Smooth muscle cell (in vitro differentiated cells): Measurements from ENCODE around the gene DDX6. TPM values are rescaled to one million over a fixed set of nuclear protein-coding genes. Genes with fewer than 3 reads are reported as not detected.
"Not testable (repeated sequence)": the region's sequence is repeated elsewhere in the genome, so short reads cannot be mapped to it uniquely, and the experiment has no call there.

ENCODE experiments used
- DNase-seq: peaks from one replicate; lab custom pipeline; 2025; ENCODE audit not compliant: unreplicated experiment; lab: John Stamatoyannopoulos, UW
- H2AFZ ChIP-seq: fragments of 200-600 bp; sonication (generic); 2 replicates; pipeline ENCODE4 v1.6.0; 2016; ENCODE audit warnings: antibody characterized with exemption, low read depth, mild to moderate bottlenecking
- H3F3A ChIP-seq: fragments of 200-600 bp; sonication (generic); 2 replicates; pipeline ENCODE4 v1.6.0; 2017; ENCODE audit warnings: antibody characterized with exemption, low read depth
- H3K27ac ChIP-seq: fragments of 200-600 bp; sonication (generic); 2 replicates; pipeline ENCODE4 v1.5.1; 2016; ENCODE audit warnings: low read depth, mild to moderate bottlenecking
- H3K27me3 ChIP-seq: fragments of 200-600 bp; sonication (generic); 2 replicates; pipeline ENCODE4 v1.6.1; 2016; ENCODE audit warnings: low read depth, mild to moderate bottlenecking
- H3K36me3 ChIP-seq: fragments of 200-600 bp; sonication (generic); 2 replicates; pipeline ENCODE4 v1.5.1; 2016; ENCODE audit warnings: low read depth
- H3K4me1 ChIP-seq: fragments of 200-600 bp; sonication (generic); 2 replicates; pipeline ENCODE4 v1.5.1; 2016; ENCODE audit warnings: low read depth
- H3K4me2 ChIP-seq: fragments of 200-600 bp; sonication (generic); 2 replicates; pipeline ENCODE4 v1.6.0; 2016; ENCODE audit warnings: mild to moderate bottlenecking
- H3K4me3 ChIP-seq: fragments of 200-600 bp; sonication (generic); 2 replicates; pipeline ENCODE4 v1.5.1; 2016; ENCODE audit warnings: mild to moderate bottlenecking
- H3K79me2 ChIP-seq: fragments of 200-600 bp; sonication (generic); 2 replicates; pipeline ENCODE4 v1.6.0; 2016; ENCODE audit warnings: low read depth, mild to moderate bottlenecking
- H3K9ac ChIP-seq: fragments of 200-600 bp; sonication (generic); 2 replicates; pipeline ENCODE4 v1.6.0; 2016; ENCODE audit warnings: low read depth
- H3K9me3 ChIP-seq: fragments of 200-600 bp; sonication (generic); replicated peaks from 2 replicates; pipeline ENCODE4 v1.5.1; 2016; ENCODE audit warnings: low read depth
- H4K20me1 ChIP-seq: fragments of 200-600 bp; sonication (generic); 2 replicates; pipeline ENCODE4 v1.6.0; 2016; ENCODE audit warnings: low read depth
- WGBS: methylation state at CpG from one replicate; pipeline ENCODE4 v1.1.7; 2016; ENCODE audit warnings: low lambda C conversion rate; 5-methylcytosine and 5-hydroxymethylcytosine counted together
- polyA plus RNA-seq: library from polyadenylated mRNA; unstranded; fragments of >200 nt; fragmentation: Nextera tagmentation; extraction: Ambion mirVana; gene quantifications from 2 replicates; pipeline ENCODE4 v1.2.1, GENCODE V29; 2016
- total RNA-seq: library from RNA; depleted of rRNA; stranded (reverse); fragments of >200 nt; gene quantifications from 2 replicates; pipeline ENCODE4 v1.2.3, GENCODE V29; 2014
- TF ChIP-seq, protein P1 (sequence below): fragments of 200-600 bp; sonication (generic); IDR thresholded peaks from 2 replicates; pipeline ENCODE4 v1.5.1; 2017; ENCODE audit warnings: borderline replicate concordance, mild to moderate bottlenecking, antibody characterized with exemption; ENCODE audit not compliant: insufficient read depth, poor library complexity, severe bottlenecking

The DDX6 gene
- total and polyA plus RNA-seq, 2 experiments from 2014 or later: 17.9 to 187 TPM

DNA sequence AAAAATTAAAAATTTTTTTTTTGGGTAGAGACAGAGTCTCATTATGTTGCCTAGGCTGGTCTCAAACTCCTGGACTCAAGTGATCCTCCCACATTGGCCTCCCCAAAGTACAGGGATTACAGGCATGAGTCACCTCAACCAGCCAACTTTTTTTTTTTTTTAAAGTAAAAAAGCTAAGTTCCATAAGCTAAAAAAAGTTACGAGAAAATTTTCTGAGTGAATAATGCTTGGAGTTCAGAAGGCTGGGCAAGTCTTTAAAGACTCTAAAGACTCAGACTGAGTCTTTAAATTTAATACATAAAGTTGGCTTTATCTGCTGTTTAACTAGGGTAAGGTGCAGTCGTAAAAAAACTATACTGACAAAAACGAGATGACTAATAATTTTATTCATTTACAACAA is 5.6 kb downstream of the DDX6 start:
- Histone ChIP-seq H3K27me3 (no peaks in the 10 kb centered on the region), H3F3A (peaks cover 7% of the 10 kb centered on the region), H3K9me3 (no peaks in the 10 kb centered on the region), H3K4me1 (peaks cover 8% of the 10 kb centered on the region), H3K36me3 (peaks cover 5% of the 10 kb centered on the region), H3K4me2 (peak overlapping the region; percentile 56), H2AFZ (no peak overlapping the region), H4K20me1 (peaks cover 99% of the 10 kb centered on the region), H3K4me3 (no peak overlapping the region), H3K27ac (peak overlapping the region; percentile 65), H3K79me2 (peaks cover 100% of the 10 kb centered on the region), H3K9ac (no peak overlapping the region)
- WGBS: 46% methylated on average over 3 of the region's 3 CpGs
- DNase-seq: no peak
- TF ChIP-seq, protein P1, sequence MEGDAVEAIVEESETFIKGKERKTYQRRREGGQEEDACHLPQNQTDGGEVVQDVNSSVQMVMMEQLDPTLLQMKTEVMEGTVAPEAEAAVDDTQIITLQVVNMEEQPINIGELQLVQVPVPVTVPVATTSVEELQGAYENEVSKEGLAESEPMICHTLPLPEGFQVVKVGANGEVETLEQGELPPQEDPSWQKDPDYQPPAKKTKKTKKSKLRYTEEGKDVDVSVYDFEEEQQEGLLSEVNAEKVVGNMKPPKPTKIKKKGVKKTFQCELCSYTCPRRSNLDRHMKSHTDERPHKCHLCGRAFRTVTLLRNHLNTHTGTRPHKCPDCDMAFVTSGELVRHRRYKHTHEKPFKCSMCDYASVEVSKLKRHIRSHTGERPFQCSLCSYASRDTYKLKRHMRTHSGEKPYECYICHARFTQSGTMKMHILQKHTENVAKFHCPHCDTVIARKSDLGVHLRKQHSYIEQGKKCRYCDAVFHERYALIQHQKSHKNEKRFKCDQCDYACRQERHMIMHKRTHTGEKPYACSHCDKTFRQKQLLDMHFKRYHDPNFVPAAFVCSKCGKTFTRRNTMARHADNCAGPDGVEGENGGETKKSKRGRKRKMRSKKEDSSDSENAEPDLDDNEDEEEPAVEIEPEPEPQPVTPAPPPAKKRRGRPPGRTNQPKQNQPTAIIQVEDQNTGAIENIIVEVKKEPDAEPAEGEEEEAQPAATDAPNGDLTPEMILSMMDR: no peak

DNA sequence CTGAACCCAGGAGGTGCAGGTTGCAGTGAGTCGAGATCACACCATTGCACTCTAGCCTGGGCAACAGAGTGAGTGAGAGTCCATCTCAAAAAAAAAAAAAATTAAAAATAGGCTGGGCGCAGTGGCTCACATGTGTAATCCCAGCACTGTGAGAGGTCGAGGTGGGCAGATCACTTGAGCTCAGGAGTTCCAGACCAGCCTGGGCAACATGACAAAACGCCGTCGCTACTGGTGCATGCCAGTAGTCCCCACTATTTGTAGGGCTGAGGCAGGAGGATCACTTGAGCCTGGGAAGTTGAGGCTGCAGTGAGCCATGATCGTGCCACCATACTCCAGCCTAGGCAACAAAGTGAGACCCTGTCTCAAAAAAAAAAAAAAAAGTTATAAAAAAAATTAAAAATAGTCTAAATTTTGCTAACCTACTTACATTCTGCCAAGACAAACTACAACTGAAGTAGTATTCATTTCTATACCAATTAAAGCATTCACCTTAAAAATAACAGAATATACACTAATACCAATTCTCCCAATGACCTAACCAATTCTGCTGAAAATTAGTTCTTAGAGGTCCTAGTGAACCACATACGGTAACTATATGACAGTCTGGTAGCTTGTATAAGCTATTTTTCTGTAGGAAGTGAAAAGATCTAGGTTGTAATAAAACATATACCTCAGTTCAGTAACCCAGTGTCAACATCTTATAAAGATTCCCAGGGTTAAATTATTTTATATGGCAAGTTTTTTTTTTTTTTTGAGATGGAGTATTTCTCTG is 7.1 kb downstream of the DDX6 start:
- no peak for DNase-seq
- H3K36me3 ChIP-seq: peaks cover 5% of the 10 kb centered on the region
- peaks cover 7% of the 10 kb centered on the region for H3F3A ChIP-seq

DNA sequence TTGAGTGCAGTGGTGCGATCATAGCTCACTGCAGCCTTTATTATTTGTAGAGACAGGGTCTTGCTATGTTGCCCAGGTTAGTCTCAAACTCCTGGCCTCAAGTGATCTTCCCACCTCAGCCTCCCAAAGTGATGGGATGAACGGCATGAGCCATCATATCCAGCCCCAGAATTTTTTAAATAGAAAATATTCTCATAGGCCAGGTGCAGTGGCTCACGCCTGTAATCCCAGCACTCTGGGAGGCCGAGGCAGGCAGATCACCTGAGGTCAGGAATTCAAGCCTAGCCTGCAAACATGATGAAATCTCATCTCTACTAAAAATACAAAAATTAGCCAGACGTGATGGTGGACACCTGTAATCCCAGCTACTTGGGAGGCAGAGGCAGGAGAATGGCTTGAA is 7.6 kb downstream of the DDX6 start:
- H3K79me2 ChIP-seq: peaks cover 100% of the 10 kb centered on the region
- H3K4me1 ChIP-seq, H3F3A ChIP-seq, H3K27ac ChIP-seq, H3K4me2 ChIP-seq, DNase-seq, H3K4me3 ChIP-seq, H3K27me3 ChIP-seq, H2AFZ ChIP-seq, H3K9ac ChIP-seq, H3K9me3 ChIP-seq, H3K36me3 ChIP-seq: not testable (repeated sequence)
- WGBS: 98% methylated on average over 5 of the region's 5 CpGs
- peaks cover 100% of the 10 kb centered on the region for H4K20me1 ChIP-seq

More for the DNA sequence above, 7.1 kb downstream of the DDX6 start:
- Histone ChIP-seq H3K4me1 (peaks cover 8% of the 10 kb centered on the region), H2AFZ (no peak overlapping the region), H3K9me3 (no peaks in the 10 kb centered on the region), H3K27me3 (no peaks in the 10 kb centered on the region), H3K4me3 (no peak overlapping the region), H3K4me2 (no peak overlapping the region), H3K79me2 (peaks cover 100% of the 10 kb centered on the region), H4K20me1 (peaks cover 100% of the 10 kb centered on the region), H3K27ac (no peak overlapping the region), H3K9ac (no peak overlapping the region)
- 91% methylated on average over 8 of the region's 8 CpGs for WGBS
- TF ChIP-seq, protein P1: no peak

DNA sequence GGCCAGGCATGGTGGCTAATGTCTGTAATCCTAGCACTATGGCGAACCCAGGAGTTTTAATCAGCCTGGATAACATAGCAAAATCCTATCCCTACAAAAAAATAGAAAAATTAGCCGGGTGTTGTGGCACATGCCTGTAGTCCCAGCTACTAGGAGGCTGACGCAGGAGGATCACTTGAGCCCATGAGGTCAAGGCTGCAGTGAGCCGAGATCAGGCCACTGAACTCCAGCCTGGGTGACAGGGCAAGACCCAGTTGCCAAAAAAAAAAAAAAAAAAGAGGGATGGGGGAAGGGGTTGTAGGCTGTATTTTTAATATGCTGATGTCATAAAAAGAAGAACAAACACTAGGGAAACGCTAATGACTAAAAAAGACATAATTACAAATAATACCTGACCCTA is 12.1 kb downstream of the DDX6 start:
- no peak overlapping the region for H3K27ac ChIP-seq
- WGBS: 98% methylated on average over 5 of the region's 5 CpGs
- no peaks in the 10 kb centered on the region for H3K4me1 ChIP-seq
- H2AFZ ChIP-seq: no peak overlapping the region
- TF ChIP-seq, protein P1: no peak
- H3F3A ChIP-seq: peaks cover 13% of the 10 kb centered on the region
- H3K9me3 ChIP-seq: no peaks in the 10 kb centered on the region
- H3K4me2 ChIP-seq: no peak overlapping the region
- DNase-seq: no peak
- no peak overlapping the region for H3K4me3 ChIP-seq
- H3K9ac ChIP-seq: no peak overlapping the region
- H3K79me2 ChIP-seq: peaks cover 100% of the 10 kb centered on the region
- H4K20me1 ChIP-seq: peaks cover 100% of the 10 kb centered on the region
- no peaks in the 10 kb centered on the region for H3K27me3 ChIP-seq
- peaks cover 16% of the 10 kb centered on the region for H3K36me3 ChIP-seq
